Stimulated activated CD4-positive, alpha-beta T cell treated with anti-CD3 and anti-CD28 coated beads, TNF-alpha, amount 100 ng/mL, for 48 hours (primary cell): Measurements from ENCODE around the gene C5orf52.
"Not testable (repeated sequence)": the region's sequence is repeated elsewhere in the genome, so short reads cannot be mapped to it uniquely, and the experiment has no call there.

Experiments
- DNase-seq, 3 donors: peaks; one replicate each; pipeline ENCODE4 v3.0.0-alpha.2; 2020; ENCODE audit warnings: low read depth in 3 of 3

C5orf52 gene

GRCh38 chr5:157670662-157671591 lies at the start of gene C5orf52:
Gene C5orf52, plus strand, starts transcription at chr5:157671533. Its CDS starts 82 bp downstream, at chr5:157671615.
- peak in 1 of 3 donors; percentile 13 for DNase-seq

GRCh38 chr5:157624144-157624543 lies 47.2 kb upstream of the C5orf52 start:
- DNase-seq = no peak

- no peak for DNase-seq
Measured at GRCh38 chr5:157626831-157627230, 44.5 kb upstream of the C5orf52 start.

GRCh38 chr5:157630341-157630740 lies 41.0 kb upstream of the C5orf52 start:
- no peak for DNase-seq

- no peak for DNase-seq
Measured at GRCh38 chr5:157640406-157641066, 30.8 kb upstream of the C5orf52 start.

- DNase-seq = no peak
Measured at GRCh38 chr5:157648275-157648990, 22.9 kb upstream of the C5orf52 start.

GRCh38 chr5:157649101-157649500 lies 22.2 kb upstream of the C5orf52 start:
- no peak for DNase-seq

- no peak for DNase-seq
Measured at GRCh38 chr5:157650991-157651611, 20.2 kb upstream of the C5orf52 start.

GRCh38 chr5:157651623-157652376 lies 19.5 kb upstream of the C5orf52 start:
- DNase-seq = peak; percentile 58 to 78 (median 77)

- DNase-seq = no peak
Measured at GRCh38 chr5:157652377-157652692, 19.0 kb upstream of the C5orf52 start, which contains the start of gene SOX30. Gene SOX30, minus strand, starts transcription at chr5:157652438. Its CDS starts 360 bp downstream, at chr5:157652078.

- DNase-seq = no peak
Measured at GRCh38 chr5:157657516-157657915, 13.8 kb upstream of the C5orf52 start.

GRCh38 chr5:157658893-157659292 lies 12.4 kb upstream of the C5orf52 start:
- no peak for DNase-seq

GRCh38 chr5:157659868-157660660 lies 11.3 kb upstream of the C5orf52 start:
- no peak for DNase-seq

- no peak for DNase-seq
Measured at GRCh38 chr5:157665467-157666070, 5.8 kb upstream of the C5orf52 start.

GRCh38 chr5:157668356-157668755 lies 3.0 kb upstream of the C5orf52 start:
- DNase-seq = no peak

- no peak for DNase-seq
Measured at GRCh38 chr5:157669701-157670097, 1.6 kb upstream of the C5orf52 start.

GRCh38 chr5:157671592-157672330 lies 428 bp downstream of the C5orf52 start:
- DNase-seq = no peak

GRCh38 chr5:157672976-157673375 lies 1.6 kb downstream of the C5orf52 start:
- DNase-seq = no peak

- DNase-seq = not testable (repeated sequence)
Measured at GRCh38 chr5:157674351-157674750, 3.0 kb downstream of the C5orf52 start.
